Naive thymus-derived CD4-positive, alpha-beta T cell (primary cell): ENCODE measurements around the gene KAZN. TPM values are rescaled to one million over a fixed set of nuclear protein-coding genes. Genes with fewer than 3 reads are reported as not detected.

ENCODE experiments used
- ATAC-seq: fragments of 150-1000 bp; cut with Tn5 transposase; 2 replicates; pipeline ENCODE4 v1.10.0; 2021; ENCODE audit warnings: mild to moderate bottlenecking, moderate library complexity
- CTCF ChIA-PET: fragments of 350-600 bp; sonication (Branson Sonifier 250); formaldehyde crosslinking; loops from one replicate; lab custom pipeline; 2021; ENCODE audit warnings: antibody characterized with exemption; lab: Charles Lee
- POLR2A ChIA-PET: fragments of 350-600 bp; sonication (Branson Sonifier 250); formaldehyde crosslinking; loops from one replicate; lab custom pipeline; 2021; ENCODE audit warnings: antibody characterized with exemption, inconsistent platforms; lab: Charles Lee
- DNase-seq, 9 donors: peaks; one replicate each; pipeline versions ENCODE4 v3.0.0 to v3.0.0-alpha.2; 2020 to 2022; ENCODE audit warnings: mixed read lengths in 1 of 9
- H3K27ac ChIP-seq: one replicate; pipeline ENCODE4 v1.7.0; 2013; ENCODE audit warnings: mild to moderate bottlenecking, low read depth, low read length, moderate library complexity
- H3K27me3 ChIP-seq, 2 donors: one replicate each; pipeline ENCODE4 v1.7.0; 2013; ENCODE audit warnings: low read length in 2 of 2, mild to moderate bottlenecking in 2 of 2, moderate library complexity in 2 of 2; ENCODE audit not compliant: control insufficient read depth in 2 of 2, insufficient read depth in 2 of 2
- H3K36me3 ChIP-seq, 3 experiments: 1 replicate in 2 of 3; 2 replicates in 1 of 3; pipeline ENCODE4 v1.7.0; 2013; ENCODE audit warnings: low read length in 3 of 3, mild to moderate bottlenecking in 3 of 3, moderate library complexity in 1 of 3; ENCODE audit not compliant: insufficient read depth in 3 of 3, control insufficient read depth in 2 of 3
- H3K4me1 ChIP-seq, 2 donors: one replicate each; pipeline ENCODE4 v1.7.0; 2013; ENCODE audit warnings: low read length in 2 of 2, mild to moderate bottlenecking in 2 of 2, moderate library complexity in 1 of 2; ENCODE audit not compliant: control insufficient read depth in 2 of 2, insufficient read depth in 2 of 2
- H3K4me3 ChIP-seq: 2 replicates; pipeline ENCODE4 v1.7.0; 2013; ENCODE audit warnings: mild to moderate bottlenecking, low read length
- H3K9me3 ChIP-seq, 3 experiments: 1 replicate in 2 of 3; 2 replicates in 1 of 3; pipeline ENCODE4 v1.7.0; 2013; ENCODE audit warnings: low read length in 3 of 3; ENCODE audit not compliant: control insufficient read depth in 2 of 3
- H3K27ac Mint-ChIP-seq, 9 donors: one replicate each; pipeline ENCODE4 v1.8.0; 2020 to 2022; ENCODE audit warnings: mixed read lengths in 9 of 9, mild to moderate bottlenecking in 8 of 9, moderate library complexity in 5 of 9, inconsistent platforms in 2 of 9
- H3K27me3 Mint-ChIP-seq, 5 donors: one replicate each; pipeline ENCODE4 v1.8.0; 2021 to 2022; ENCODE audit warnings: mixed read lengths in 5 of 5, mild to moderate bottlenecking in 1 of 5
- H3K36me3 Mint-ChIP-seq, 5 donors: one replicate each; pipeline ENCODE4 v1.8.0; 2020 to 2022; ENCODE audit warnings: mixed read lengths in 5 of 5, mild to moderate bottlenecking in 3 of 5, inconsistent platforms in 1 of 5
- H3K4me1 Mint-ChIP-seq, 7 donors: one replicate each; pipeline ENCODE4 v1.8.0; 2020 to 2022; ENCODE audit warnings: mixed read lengths in 7 of 7, mild to moderate bottlenecking in 3 of 7, inconsistent platforms in 1 of 7
- H3K4me3 Mint-ChIP-seq, 10 donors: one replicate each; pipeline ENCODE4 v1.8.0; 2020 to 2022; ENCODE audit warnings: mild to moderate bottlenecking in 10 of 10, mixed read lengths in 10 of 10, moderate library complexity in 6 of 10, inconsistent platforms in 2 of 10
- H3K9me3 Mint-ChIP-seq, 11 donors: one replicate each; pipeline ENCODE4 v1.8.0; 2020 to 2022; ENCODE audit warnings: mixed read lengths in 11 of 11, mild to moderate bottlenecking in 4 of 11, inconsistent platforms in 1 of 11, moderate library complexity in 1 of 11
- intact Hi-C, 2 donors: fragments of 100-400 bp; cut with micrococcal nuclease; formaldehyde crosslinking; loops; one replicate each; pipeline ENCODE4 v1.15.1; 2023
- polyA plus RNA-seq, 2 donors: library from polyadenylated mRNA; unstranded; fragments of 300-500 nt; fragmentation: Illumina TruSeq; gene quantifications; one replicate each; pipeline ENCODE4 v1.2.3, GENCODE V29; 2021
- total RNA-seq, 6 experiments: library from RNA in 5 of 6; stranded (reverse) in 5 of 6; gene quantifications; 1 replicate in 5 of 6; 2 replicates in 1 of 6; pipeline ENCODE4 v1.2.3 and lab custom pipeline; 2021 to 2026

KAZN gene
- total and polyA plus RNA-seq, 7 experiments from 2014 or later = 0.08 to 0.87 (median 0.30) TPM

GRCh38 chr1:15155191-15155590, 556.7 kb downstream of the KAZN start:
- CTCF ChIA-PET = no interaction called here
- peak overlapping the region in 1 of 9 donors; percentile 66 for H3K27ac Mint-ChIP-seq
- intact Hi-C loops = no loop called here

GRCh38 chr1:15155888-15156741, 557.6 kb downstream of the KAZN start:
- Histone ChIP-seq H3K27me3 (peaks cover 0 to 5% of the 10 kb centered on the region in 2 donors), H3K9me3 (no peaks in the 10 kb centered on the region), H3K27ac (no peak overlapping the region), H3K4me1 (peaks cover 4 to 8% of the 10 kb centered on the region in 2 donors), H3K4me3 (peak overlapping the region; percentile 15), H3K36me3 (no peaks in the 10 kb centered on the region)
- Mint-ChIP-seq H3K4me3 (peak overlapping the region; percentile 56 to 81 (median 69)), H3K4me1 (peaks cover 8 to 43% (median 37%) of the 10 kb centered on the region in 7 donors), H3K27me3 (peaks cover 26 to 56% (median 28%) of the 10 kb centered on the region in 5 donors), H3K27ac (peak overlapping the region in 7 of 9 donors; percentile 3 to 66 (median 34)), H3K9me3 (no peaks in the 10 kb centered on the region), H3K36me3 (peaks cover 0 to 3% (median 0%) of the 10 kb centered on the region in 5 donors)
- no peak for ATAC-seq
- ChIA-PET CTCF (no interaction called here), POLR2A (no interaction called here)
- peak in 1 of 9 donors; percentile 2 for DNase-seq
- intact Hi-C loops = loop anchor here in 1 of 2 donors (1.0 kb wide), 1 partner anchor 93 kb away; no protein-coding TSS in a partner anchor

More at GRCh38 chr1:15155191-15155590, 556.7 kb downstream of the KAZN start:
- Histone ChIP-seq H3K27me3 (peaks cover 0 to 5% of the 10 kb centered on the region in 2 donors), H3K4me3 (no peak overlapping the region), H3K4me1 (peaks cover 4 to 8% of the 10 kb centered on the region in 2 donors), H3K9me3 (no peaks in the 10 kb centered on the region), H3K36me3 (no peaks in the 10 kb centered on the region), H3K27ac (no peak overlapping the region)
- POLR2A ChIA-PET = no interaction called here
- ATAC-seq (no peak), DNase-seq (no peak)
- Mint-ChIP-seq H3K36me3 (peaks cover 0 to 5% (median 0%) of the 10 kb centered on the region in 5 donors), H3K4me1 (peaks cover 8 to 43% (median 37%) of the 10 kb centered on the region in 7 donors), H3K27me3 (peaks cover 34 to 61% (median 37%) of the 10 kb centered on the region in 5 donors), H3K9me3 (peaks cover 0 to 6% (median 0%) of the 10 kb centered on the region in 11 donors), H3K4me3 (peak overlapping the region in 9 of 10 donors; percentile 33 to 81 (median 57))

GRCh38 chr1:15156807-15157380, 558.4 kb downstream of the KAZN start:
- peaks cover 0 to 3% of the 10 kb centered on the region in 2 donors for H3K27me3 ChIP-seq
- Mint-ChIP-seq H3K27me3 (peaks cover 19 to 50% (median 22%) of the 10 kb centered on the region in 5 donors), H3K9me3 (no peaks in the 10 kb centered on the region), H3K4me3 (peak overlapping the region in 8 of 10 donors; percentile 52 to 81 (median 69)), H3K36me3 (peaks cover 0 to 3% (median 0%) of the 10 kb centered on the region in 5 donors), H3K27ac (peak overlapping the region in 3 of 9 donors; percentile 5 to 50 (median 34)), H3K4me1 (peaks cover 8 to 41% (median 34%) of the 10 kb centered on the region in 7 donors)
- no peak for ATAC-seq
- DNase-seq = no peak
- peaks cover 4 to 8% of the 10 kb centered on the region in 2 donors for H3K4me1 ChIP-seq
- no peak overlapping the region for H3K4me3 ChIP-seq
- ChIA-PET POLR2A (no interaction called here), CTCF (no interaction called here)
- intact Hi-C loops = loop anchor here in 1 of 2 donors (1.0 kb wide), 1 partner anchor 92 kb away; no protein-coding TSS in a partner anchor
- no peak overlapping the region for H3K27ac ChIP-seq
- no peaks in the 10 kb centered on the region for H3K36me3 ChIP-seq
- H3K9me3 ChIP-seq = no peaks in the 10 kb centered on the region

- intact Hi-C loops = no loop called here
- peaks cover 4 to 8% of the 10 kb centered on the region in 2 donors for H3K4me1 ChIP-seq
- no peak overlapping the region for H3K27ac ChIP-seq
- no peaks in the 10 kb centered on the region for H3K36me3 ChIP-seq
- no peak overlapping the region for H3K4me3 ChIP-seq
- ATAC-seq (no peak), DNase-seq (no peak)
- Mint-ChIP-seq H3K36me3 (peaks cover 0 to 3% (median 0%) of the 10 kb centered on the region in 5 donors), H3K27ac (no peak overlapping the region), H3K4me1 (peaks cover 8 to 39% (median 31%) of the 10 kb centered on the region in 7 donors), H3K4me3 (peak overlapping the region in 2 of 10 donors; percentile 6 to 56), H3K9me3 (no peaks in the 10 kb centered on the region), H3K27me3 (peaks cover 14 to 45% (median 15%) of the 10 kb centered on the region in 5 donors)
- H3K9me3 ChIP-seq = no peaks in the 10 kb centered on the region
- POLR2A ChIA-PET = no interaction called here
- H3K27me3 ChIP-seq = no peaks in the 10 kb centered on the region
- CTCF ChIA-PET = no interaction called here
Measured at GRCh38 chr1:15157524-15158399, 559.3 kb downstream of the KAZN start.

GRCh38 chr1:15158506-15159165, 560.2 kb downstream of the KAZN start:
- Histone ChIP-seq H3K27ac (no peak overlapping the region), H3K4me1 (peaks cover 4 to 8% of the 10 kb centered on the region in 2 donors), H3K36me3 (no peaks in the 10 kb centered on the region), H3K4me3 (no peak overlapping the region), H3K9me3 (no peaks in the 10 kb centered on the region), H3K27me3 (no peaks in the 10 kb centered on the region)
- intact Hi-C loops = no loop called here
- peaks cover 14 to 46% (median 19%) of the 10 kb centered on the region in 5 donors for H3K27me3 Mint-ChIP-seq
- ChIA-PET POLR2A (no interaction called here), CTCF (no interaction called here)
- peak overlapping the region in 1 of 10 donors; percentile 12 for H3K4me3 Mint-ChIP-seq
- no peak for ATAC-seq
- H3K9me3 Mint-ChIP-seq = no peaks in the 10 kb centered on the region
- H3K36me3 Mint-ChIP-seq = peaks cover 0 to 3% (median 0%) of the 10 kb centered on the region in 5 donors
- peaks cover 8 to 39% (median 31%) of the 10 kb centered on the region in 7 donors for H3K4me1 Mint-ChIP-seq
- no peak overlapping the region for H3K27ac Mint-ChIP-seq
- DNase-seq = no peak
